Smooth muscle cell (in vitro differentiated cells): ENCODE data around the gene GNAO1. TPM values are rescaled to one million over a fixed set of nuclear protein-coding genes. Genes with fewer than 3 reads are reported as not detected.

Source experiments
- DNase-seq: peaks from one replicate; lab custom pipeline; 2025; ENCODE audit not compliant: unreplicated experiment; lab: John Stamatoyannopoulos, UW
- H2AFZ ChIP-seq: fragments of 200-600 bp; sonication (generic); 2 replicates; pipeline ENCODE4 v1.6.0; 2016; ENCODE audit warnings: antibody characterized with exemption, low read depth, mild to moderate bottlenecking
- H3F3A ChIP-seq: fragments of 200-600 bp; sonication (generic); 2 replicates; pipeline ENCODE4 v1.6.0; 2017; ENCODE audit warnings: antibody characterized with exemption, low read depth
- H3K27ac ChIP-seq: fragments of 200-600 bp; sonication (generic); 2 replicates; pipeline ENCODE4 v1.5.1; 2016; ENCODE audit warnings: low read depth, mild to moderate bottlenecking
- H3K27me3 ChIP-seq: fragments of 200-600 bp; sonication (generic); 2 replicates; pipeline ENCODE4 v1.6.1; 2016; ENCODE audit warnings: low read depth, mild to moderate bottlenecking
- H3K36me3 ChIP-seq: fragments of 200-600 bp; sonication (generic); 2 replicates; pipeline ENCODE4 v1.5.1; 2016; ENCODE audit warnings: low read depth
- H3K4me1 ChIP-seq: fragments of 200-600 bp; sonication (generic); 2 replicates; pipeline ENCODE4 v1.5.1; 2016; ENCODE audit warnings: low read depth
- H3K4me2 ChIP-seq: fragments of 200-600 bp; sonication (generic); 2 replicates; pipeline ENCODE4 v1.6.0; 2016; ENCODE audit warnings: mild to moderate bottlenecking
- H3K4me3 ChIP-seq: fragments of 200-600 bp; sonication (generic); 2 replicates; pipeline ENCODE4 v1.5.1; 2016; ENCODE audit warnings: mild to moderate bottlenecking
- H3K79me2 ChIP-seq: fragments of 200-600 bp; sonication (generic); 2 replicates; pipeline ENCODE4 v1.6.0; 2016; ENCODE audit warnings: low read depth, mild to moderate bottlenecking
- H3K9ac ChIP-seq: fragments of 200-600 bp; sonication (generic); 2 replicates; pipeline ENCODE4 v1.6.0; 2016; ENCODE audit warnings: low read depth
- H3K9me3 ChIP-seq: fragments of 200-600 bp; sonication (generic); replicated peaks from 2 replicates; pipeline ENCODE4 v1.5.1; 2016; ENCODE audit warnings: low read depth
- H4K20me1 ChIP-seq: fragments of 200-600 bp; sonication (generic); 2 replicates; pipeline ENCODE4 v1.6.0; 2016; ENCODE audit warnings: low read depth
- WGBS: methylation state at CpG from one replicate; pipeline ENCODE4 v1.1.7; 2016; ENCODE audit warnings: low lambda C conversion rate; 5-methylcytosine and 5-hydroxymethylcytosine counted together
- polyA plus RNA-seq: library from polyadenylated mRNA; unstranded; fragments of >200 nt; fragmentation: Nextera tagmentation; extraction: Ambion mirVana; gene quantifications from 2 replicates; pipeline ENCODE4 v1.2.1, GENCODE V29; 2016
- total RNA-seq: library from RNA; depleted of rRNA; stranded (reverse); fragments of >200 nt; gene quantifications from 2 replicates; pipeline ENCODE4 v1.2.3, GENCODE V29; 2014
- TF ChIP-seq, protein P1 (sequence below): fragments of 200-600 bp; sonication (generic); IDR thresholded peaks from 2 replicates; pipeline ENCODE4 v1.5.1; 2017; ENCODE audit warnings: borderline replicate concordance, mild to moderate bottlenecking, antibody characterized with exemption; ENCODE audit not compliant: insufficient read depth, poor library complexity, severe bottlenecking

The GNAO1 gene
- total and polyA plus RNA-seq, 2 experiments from 2014 or later: 1.7 to 3.7 TPM

DNA sequence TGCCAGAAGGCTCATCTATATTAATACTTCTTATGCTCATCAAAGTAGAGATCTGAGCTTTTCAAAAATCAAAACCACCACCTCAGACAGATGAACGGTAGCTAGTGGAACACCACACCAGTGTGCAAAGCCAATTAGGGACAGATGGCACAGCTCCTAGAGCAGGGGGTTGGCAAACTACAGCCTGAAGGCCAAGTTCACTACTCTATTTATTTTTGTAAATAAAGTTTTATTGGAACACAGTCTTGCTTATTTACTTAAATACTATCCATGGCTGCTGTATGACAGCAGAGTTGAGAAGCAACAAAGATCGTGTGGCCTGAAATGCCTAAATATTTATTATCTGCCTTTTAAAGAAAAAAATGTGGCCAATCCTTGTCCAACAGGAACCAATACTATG is 177.3 kb downstream of the GNAO1 start:
- TF ChIP-seq, protein P1, sequence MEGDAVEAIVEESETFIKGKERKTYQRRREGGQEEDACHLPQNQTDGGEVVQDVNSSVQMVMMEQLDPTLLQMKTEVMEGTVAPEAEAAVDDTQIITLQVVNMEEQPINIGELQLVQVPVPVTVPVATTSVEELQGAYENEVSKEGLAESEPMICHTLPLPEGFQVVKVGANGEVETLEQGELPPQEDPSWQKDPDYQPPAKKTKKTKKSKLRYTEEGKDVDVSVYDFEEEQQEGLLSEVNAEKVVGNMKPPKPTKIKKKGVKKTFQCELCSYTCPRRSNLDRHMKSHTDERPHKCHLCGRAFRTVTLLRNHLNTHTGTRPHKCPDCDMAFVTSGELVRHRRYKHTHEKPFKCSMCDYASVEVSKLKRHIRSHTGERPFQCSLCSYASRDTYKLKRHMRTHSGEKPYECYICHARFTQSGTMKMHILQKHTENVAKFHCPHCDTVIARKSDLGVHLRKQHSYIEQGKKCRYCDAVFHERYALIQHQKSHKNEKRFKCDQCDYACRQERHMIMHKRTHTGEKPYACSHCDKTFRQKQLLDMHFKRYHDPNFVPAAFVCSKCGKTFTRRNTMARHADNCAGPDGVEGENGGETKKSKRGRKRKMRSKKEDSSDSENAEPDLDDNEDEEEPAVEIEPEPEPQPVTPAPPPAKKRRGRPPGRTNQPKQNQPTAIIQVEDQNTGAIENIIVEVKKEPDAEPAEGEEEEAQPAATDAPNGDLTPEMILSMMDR: no peak
- Histone ChIP-seq H3K4me2 (no peak overlapping the region), H3K27ac (no peak overlapping the region), H3K9ac (no peak overlapping the region), H3K4me3 (no peak overlapping the region), H3K27me3 (no peaks in the 10 kb centered on the region), H3K79me2 (no peaks in the 10 kb centered on the region), H4K20me1 (peaks cover 16% of the 10 kb centered on the region), H3F3A (no peaks in the 10 kb centered on the region), H2AFZ (no peak overlapping the region), H3K4me1 (no peaks in the 10 kb centered on the region), H3K36me3 (no peaks in the 10 kb centered on the region), H3K9me3 (no peaks in the 10 kb centered on the region)
- no peak for DNase-seq
- 95% methylated on average over 2 of the region's 2 CpGs for WGBS

DNA sequence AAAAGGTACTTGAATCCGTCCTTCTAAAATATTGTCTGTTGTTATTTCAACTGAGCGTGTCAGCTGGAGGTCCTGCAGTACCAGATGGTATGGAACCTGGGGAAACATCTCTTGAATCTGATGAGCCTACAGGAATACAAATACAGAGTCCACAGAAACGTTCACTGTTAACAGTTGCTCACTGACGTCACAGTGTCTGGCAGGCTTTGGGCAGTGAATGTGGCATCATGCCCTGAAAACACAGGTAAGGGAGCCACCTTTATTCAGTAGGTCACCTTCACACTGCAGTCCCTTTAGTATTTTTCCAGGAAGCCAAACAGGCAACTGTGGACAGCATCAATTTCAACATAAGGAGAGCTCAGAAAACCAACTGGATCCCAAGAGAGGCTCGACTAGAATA is 177.9 kb downstream of the GNAO1 start:
- H3K9ac ChIP-seq: no peak overlapping the region
- no peaks in the 10 kb centered on the region for H3K9me3 ChIP-seq
- peaks cover 16% of the 10 kb centered on the region for H4K20me1 ChIP-seq
- no peak for DNase-seq
- no peak overlapping the region for H3K4me3 ChIP-seq
- TF ChIP-seq, protein P1: no peak
- 98% methylated on average over 5 of the region's 5 CpGs for WGBS
- H3K79me2 ChIP-seq: no peaks in the 10 kb centered on the region
- no peaks in the 10 kb centered on the region for H3K27me3 ChIP-seq
- H3K4me1 ChIP-seq: no peaks in the 10 kb centered on the region
- H2AFZ ChIP-seq: no peak overlapping the region
- H3K27ac ChIP-seq: no peak overlapping the region
- no peak overlapping the region for H3K4me2 ChIP-seq
- H3F3A ChIP-seq: no peaks in the 10 kb centered on the region
- no peaks in the 10 kb centered on the region for H3K36me3 ChIP-seq

DNA sequence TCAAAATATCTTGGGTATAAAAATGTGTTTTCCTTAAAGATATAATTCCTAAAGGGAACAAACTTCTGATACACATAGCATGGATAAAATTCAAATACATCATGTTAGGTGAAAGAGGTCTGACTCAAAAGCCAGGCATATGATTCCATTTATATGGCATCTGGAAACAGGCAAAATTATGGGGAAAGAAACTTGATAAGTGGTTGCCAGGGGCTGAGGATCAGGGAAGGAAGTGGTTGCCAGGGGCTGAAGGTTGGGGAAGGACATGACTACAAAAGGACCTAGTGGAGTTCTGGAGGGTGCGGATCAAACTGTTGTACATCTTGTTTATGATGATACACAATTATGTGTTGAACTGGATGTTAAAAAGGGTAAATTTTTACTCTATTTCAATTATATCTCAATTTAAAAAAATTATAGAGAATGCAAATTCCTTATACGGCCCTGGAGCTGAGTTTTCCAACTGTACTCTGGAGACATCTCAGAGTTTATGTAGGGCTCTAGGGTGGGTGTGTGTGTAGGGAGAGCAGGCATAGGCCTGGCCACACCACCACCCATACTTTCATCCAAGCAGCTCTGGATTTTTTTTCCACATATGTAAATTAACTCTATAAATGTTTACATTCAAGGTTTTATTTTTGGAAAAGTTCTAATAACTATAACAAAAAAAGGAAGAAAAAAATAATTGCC is 179.0 kb downstream of the GNAO1 start:
- no peak overlapping the region for H3K9ac ChIP-seq
- TF ChIP-seq, protein P1: no peak
- 95% methylated on average over 2 of the region's 2 CpGs for WGBS
- H2AFZ ChIP-seq: no peak overlapping the region
- no peaks in the 10 kb centered on the region for H3F3A ChIP-seq
- no peak overlapping the region for H3K4me2 ChIP-seq
- no peak for DNase-seq
- no peak overlapping the region for H3K4me3 ChIP-seq
- H4K20me1 ChIP-seq: peaks cover 16% of the 10 kb centered on the region
- no peaks in the 10 kb centered on the region for H3K9me3 ChIP-seq
- no peaks in the 10 kb centered on the region for H3K27me3 ChIP-seq
- H3K36me3 ChIP-seq: no peaks in the 10 kb centered on the region
- H3K4me1 ChIP-seq: no peaks in the 10 kb centered on the region
- peak overlapping the region; percentile 7 for H3K27ac ChIP-seq
- H3K79me2 ChIP-seq: no peaks in the 10 kb centered on the region

DNA sequence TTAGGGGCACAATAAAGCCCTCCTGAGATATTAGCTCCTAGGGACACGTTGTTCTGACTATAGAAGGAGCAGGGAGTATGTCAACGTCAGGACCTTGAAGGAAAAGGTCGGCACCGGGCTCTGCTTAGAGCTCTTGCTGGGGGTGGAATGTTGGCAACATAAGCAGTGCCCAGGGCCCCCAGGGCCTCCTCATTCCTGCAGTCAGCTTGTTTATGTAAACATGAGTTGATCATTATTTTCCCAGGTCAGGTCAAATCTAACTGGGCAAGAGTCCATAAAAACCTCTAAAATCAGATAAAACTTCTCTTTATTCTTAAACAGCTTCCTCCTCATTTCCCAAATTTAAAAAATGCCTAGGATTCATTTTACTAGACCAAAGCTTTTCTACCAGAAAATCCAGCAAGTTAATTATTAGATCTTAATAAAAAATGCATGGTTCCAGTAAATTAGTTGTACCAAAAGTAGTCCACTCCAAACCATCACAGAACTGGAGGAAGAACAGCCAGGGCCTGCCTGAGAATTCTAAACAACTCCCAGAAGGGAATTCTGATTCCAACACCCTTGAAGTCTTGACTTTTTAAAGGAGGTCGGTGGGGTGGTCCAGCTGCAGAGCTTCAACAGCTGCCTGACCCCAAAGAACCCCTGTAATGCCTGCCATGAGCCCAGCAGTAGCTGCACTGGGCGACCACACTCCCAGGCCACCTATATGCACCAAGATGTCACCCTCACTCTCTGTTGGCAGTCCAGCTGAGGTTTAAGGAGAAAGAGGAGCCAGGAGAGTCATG is 179.8 kb downstream of the GNAO1 start:
- no peaks in the 10 kb centered on the region for H3K9me3 ChIP-seq
- H3K4me2 ChIP-seq: no peak overlapping the region
- H3K79me2 ChIP-seq: peaks cover under 1% of the 10 kb centered on the region
- H3F3A ChIP-seq: no peaks in the 10 kb centered on the region
- peak overlapping the region; percentile 7 for H3K27ac ChIP-seq
- H3K4me3 ChIP-seq: no peak overlapping the region
- TF ChIP-seq, protein P1: no peak
- H4K20me1 ChIP-seq: peaks cover 16% of the 10 kb centered on the region
- no peak for DNase-seq
- H3K9ac ChIP-seq: no peak overlapping the region
- H3K27me3 ChIP-seq: no peaks in the 10 kb centered on the region
- H2AFZ ChIP-seq: no peak overlapping the region
- no peaks in the 10 kb centered on the region for H3K36me3 ChIP-seq
- H3K4me1 ChIP-seq: no peaks in the 10 kb centered on the region
- 87% methylated on average over 6 of the region's 6 CpGs for WGBS
